Measurements from ENCODE around the gene CAPN7. TPM values are rescaled to one million over a fixed set of nuclear protein-coding genes. Genes with fewer than 3 reads are reported as not detected.

The CAPN7 gene
- total RNA-seq, 2 donors from 2014 or later, result 38.1 to 40.5 TPM

GRCh38 chr3:15243822-15244482, 37.9 kb downstream of the CAPN7 start:
- DNase-seq (no peak), ATAC-seq (no peak)
- WGBS, 2 donors, result 74 to 75% methylated on average over 5 of the region's 5 CpGs
- Histone ChIP-seq H3K4me1 (no peaks in the 10 kb centered on the region), H3K27me3 (no peaks in the 10 kb centered on the region), H3K27ac (no peak overlapping the region), H3K4me3 (no peak overlapping the region), H3K9me3 (no peaks in the 10 kb centered on the region), H3K36me3 (replicated peaks in 1 of 2; ENCODE audit: insufficient read depth in 1 of 2, low read depth in 2 of 2) (peaks cover 9 to 52% of the 10 kb centered on the region in 2 donors)
- TF ChIP-seq POLR2A (IDR thresholded peaks at IDR 0.05) (no peak), CTCF (IDR thresholded peaks at IDR 0.05) (no peak)
- intact Hi-C loops (cut with DNase I), result no loop called here

DNA sequence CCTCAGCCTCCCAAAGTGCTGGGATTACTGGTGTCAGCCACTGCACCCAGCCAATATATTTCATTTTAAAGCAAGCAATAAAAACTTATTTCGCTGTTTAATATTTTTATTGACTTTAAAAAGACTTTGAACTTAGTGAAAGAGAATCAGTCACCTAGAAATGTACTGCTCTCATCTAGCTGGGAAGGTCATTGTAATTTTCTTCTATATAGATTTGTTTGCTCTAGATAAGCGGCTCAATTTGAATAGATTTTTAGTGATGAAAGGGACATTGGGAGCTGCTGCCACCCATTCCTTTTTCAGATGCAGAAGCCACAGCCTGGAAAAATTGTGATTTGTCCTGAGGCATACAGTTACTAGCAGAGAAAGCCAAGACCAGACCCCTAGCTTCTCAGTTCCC, 40.1 kb downstream of the CAPN7 start:
- intact Hi-C loops (cut with DNase I), result no loop called here
- H3K36me3 ChIP-seq (replicated peaks in 1 of 2; ENCODE audit: insufficient read depth in 1 of 2, low read depth in 2 of 2), result peaks cover 9 to 50% of the 10 kb centered on the region in 2 donors

DNA sequence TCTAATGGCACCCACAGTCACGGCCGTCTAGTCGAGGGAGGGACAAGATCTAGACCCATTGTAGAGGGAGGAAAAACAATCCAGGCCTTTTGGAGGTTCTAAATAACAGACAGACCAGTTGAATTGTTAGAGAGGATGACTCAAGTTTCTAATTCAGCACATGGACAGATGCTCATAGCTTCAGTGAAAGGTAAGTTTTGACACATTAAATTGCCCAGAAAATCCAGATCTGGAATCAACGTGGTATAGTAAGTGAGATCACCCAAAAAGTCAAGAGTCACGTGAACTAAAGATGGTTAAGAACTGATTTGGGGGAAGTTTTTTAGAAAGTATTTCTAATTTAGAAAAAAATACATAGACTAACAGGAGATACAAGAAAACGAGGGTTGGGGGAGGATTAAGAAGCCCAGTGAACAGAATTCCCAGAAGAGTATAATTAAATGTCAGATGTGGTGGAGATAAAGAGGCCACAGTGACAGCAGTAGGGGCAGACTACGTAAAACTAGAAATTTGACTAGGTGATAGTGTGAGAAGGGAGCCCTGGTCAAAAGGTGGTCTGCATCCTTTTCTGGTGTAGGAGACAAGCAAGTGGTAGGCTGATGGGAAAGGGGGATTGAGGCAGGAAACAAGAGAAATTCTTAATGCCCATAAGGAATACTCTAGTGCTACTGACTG, 47.1 kb downstream of the CAPN7 start:
- DNase-seq (no peak), ATAC-seq (no peak)
- no peak for TF ChIP-seq POLR2A (IDR thresholded peaks at IDR 0.05)
- no peak for TF ChIP-seq CTCF (IDR thresholded peaks at IDR 0.05)
- WGBS, 2 donors, result 79 to 83% methylated on average over 7 of the region's 7 CpGs
- Histone ChIP-seq H3K36me3 (replicated peaks in 1 of 2; ENCODE audit: insufficient read depth in 1 of 2, low read depth in 2 of 2) (peaks cover 4 to 41% of the 10 kb centered on the region in 2 donors), H3K27me3 (no peaks in the 10 kb centered on the region), H3K4me3 (no peak overlapping the region), H3K27ac (no peak overlapping the region), H3K9me3 (no peaks in the 10 kb centered on the region), H3K4me1 (no peaks in the 10 kb centered on the region)
- intact Hi-C loops (cut with DNase I), result no loop called here

More for the DNA sequence above, 40.1 kb downstream of the CAPN7 start:
- no peak overlapping the region for H3K27ac ChIP-seq
- no peak for ATAC-seq
- WGBS, 2 donors, result 73 to 85% methylated on average over 2 of the region's 2 CpGs
- H3K9me3 ChIP-seq, result no peaks in the 10 kb centered on the region
- H3K4me1 ChIP-seq, result no peaks in the 10 kb centered on the region
- no peak for DNase-seq
- no peak overlapping the region for H3K4me3 ChIP-seq
- TF ChIP-seq POLR2A (IDR thresholded peaks at IDR 0.05), result no peak
- no peak for TF ChIP-seq CTCF (IDR thresholded peaks at IDR 0.05)
- H3K27me3 ChIP-seq, result no peaks in the 10 kb centered on the region

- Histone ChIP-seq H3K36me3 (replicated peaks in 1 of 2; ENCODE audit: insufficient read depth in 1 of 2, low read depth in 2 of 2) (peaks cover 4 to 28% of the 10 kb centered on the region in 2 donors), H3K27me3 (no peaks in the 10 kb centered on the region), H3K4me3 (no peak overlapping the region), H3K4me1 (no peaks in the 10 kb centered on the region), H3K27ac (no peak overlapping the region), H3K9me3 (no peaks in the 10 kb centered on the region)
- DNase-seq (no peak), ATAC-seq (no peak)
- WGBS, 2 donors, result 95 to 98% methylated on average over 2 of the region's 2 CpGs
- TF ChIP-seq CTCF (IDR thresholded peaks at IDR 0.05) (no peak), POLR2A (IDR thresholded peaks at IDR 0.05) (no peak)
- intact Hi-C loops (cut with DNase I), result no loop called here
These were observed 49.2 kb downstream of the CAPN7 start for GRCh38 chr3:15255215-15255614.

Data from body of pancreas (tissue), 4 donors.